WTC11 (cell line): ENCODE measurements around the gene LCE6A. TPM values are rescaled to one million over a fixed set of nuclear protein-coding genes. Genes with fewer than 3 reads are reported as not detected.

ENCODE experiments used
- ATAC-seq: fragments of 200-7000 bp; cut with Tn5 transposase; 2 replicates; pipeline ENCODE4 v1.10.0; 2021; ENCODE audit warnings: mild to moderate bottlenecking, moderate library complexity
- CTCF ChIA-PET: fragments of 300-600 bp; sonication (Branson Sonifier 250); formaldehyde crosslinking; loops from one replicate; lab custom pipeline; 2021; ENCODE audit warnings: antibody characterized with exemption; lab: Charles Lee
- POLR2A ChIA-PET: fragments of 350-600 bp; sonication (Branson Sonifier 250); formaldehyde crosslinking; loops from one replicate; lab custom pipeline; 2021; ENCODE audit warnings: antibody characterized with exemption; lab: Charles Lee
- DNase-seq: peaks from one replicate; pipeline ENCODE4 v3.0.0; 2021; ENCODE audit warnings: low spot score
- H3K27ac Mint-ChIP-seq: 2 replicates; pipeline ENCODE4 v1.8.0; 2021; ENCODE audit warnings: mixed read lengths
- H3K27me3 Mint-ChIP-seq: 2 replicates; pipeline ENCODE4 v1.8.0; 2021; ENCODE audit warnings: low read depth, mild to moderate bottlenecking, moderate library complexity, mixed read lengths
- H3K36me3 Mint-ChIP-seq: 2 replicates; pipeline ENCODE4 v1.8.0; 2021; ENCODE audit warnings: mixed read lengths
- H3K4me1 Mint-ChIP-seq: 2 replicates; pipeline ENCODE4 v1.8.0; 2022; ENCODE audit warnings: mixed read lengths
- H3K4me3 Mint-ChIP-seq: 2 replicates; pipeline ENCODE4 v1.8.0; 2021; ENCODE audit warnings: mild to moderate bottlenecking, moderate library complexity, mixed read lengths
- H3K9me3 Mint-ChIP-seq: 2 replicates; pipeline ENCODE4 v1.8.0; 2021; ENCODE audit warnings: mixed read lengths
- CREB1 ChIP-seq: sonication (generic); formaldehyde crosslinking; IDR thresholded peaks from 2 replicates; pipeline ENCODE4 v1.8.0; 2023; ENCODE audit warnings: mild to moderate bottlenecking, missing genetic modification reagents
- ETV6 ChIP-seq: sonication (generic); formaldehyde crosslinking; IDR thresholded peaks from 2 replicates; pipeline ENCODE4 v1.8.1; 2022; ENCODE audit warnings: mild to moderate bottlenecking, missing genetic modification reagents
- IRF2 ChIP-seq: sonication (generic); formaldehyde crosslinking; IDR thresholded peaks from 2 replicates; pipeline ENCODE4 v1.8.0; 2022; ENCODE audit warnings: low read depth, missing genetic modification reagents, borderline replicate concordance
- MXD4 ChIP-seq: fragments of 250-450 bp; sonication (Bioruptor Pico); IDR thresholded peaks from 2 replicates; pipeline ENCODE4 v1.8.0; 2021; ENCODE audit warnings: mild to moderate bottlenecking, moderate library complexity, borderline replicate concordance
- NFE2L1 ChIP-seq: sonication (generic); formaldehyde crosslinking; IDR thresholded peaks from 2 replicates; pipeline ENCODE4 v1.8.1; 2023; ENCODE audit warnings: missing genetic modification reagents
- NFYB ChIP-seq: sonication (generic); formaldehyde crosslinking; conservative IDR thresholded peaks from 2 replicates; pipeline ENCODE4 v1.8.0; 2022; ENCODE audit warnings: low read depth, missing genetic modification reagents
- OVOL2 ChIP-seq: fragments of 250-450 bp; sonication (Bioruptor Pico); IDR thresholded peaks from 2 replicates; pipeline ENCODE4 v1.9.0; 2021; ENCODE audit warnings: mild to moderate bottlenecking, borderline replicate concordance
- PRDM15 ChIP-seq: sonication (generic); formaldehyde crosslinking; IDR thresholded peaks from 2 replicates; pipeline ENCODE4 v1.8.0; 2022; ENCODE audit warnings: missing genetic modification reagents
- PRRX2 ChIP-seq: fragments of 250-450 bp; sonication (Bioruptor Pico); IDR thresholded peaks from 2 replicates; pipeline ENCODE4 v1.8.0; 2021; ENCODE audit warnings: mild to moderate bottlenecking
- SMAD4 ChIP-seq: sonication (generic); formaldehyde crosslinking; IDR thresholded peaks from 2 replicates; pipeline ENCODE4 v1.8.0; 2022; ENCODE audit warnings: mild to moderate bottlenecking, missing genetic modification reagents
- SOX15 ChIP-seq: fragments of 250-450 bp; sonication (Bioruptor Pico); IDR thresholded peaks from 2 replicates; pipeline ENCODE4 v1.9.0; 2021; ENCODE audit warnings: mild to moderate bottlenecking
- TEAD4 ChIP-seq: sonication (generic); formaldehyde crosslinking; IDR thresholded peaks from 2 replicates; pipeline ENCODE4 v1.8.0; 2022; ENCODE audit warnings: mild to moderate bottlenecking, missing genetic modification reagents
- ZNF121 ChIP-seq: sonication (generic); formaldehyde crosslinking; IDR thresholded peaks from 2 replicates; pipeline ENCODE4 v1.8.0; 2023; ENCODE audit warnings: missing genetic modification reagents
- ZNF671 ChIP-seq: fragments of 250-450 bp; sonication (Bioruptor Pico); IDR thresholded peaks from 2 replicates; pipeline ENCODE4 v1.8.0; 2021; ENCODE audit warnings: mild to moderate bottlenecking
- total RNA-seq: library from RNA; stranded (reverse); gene quantifications from 3 replicates; pipeline ENCODE4 v1.2.3, GENCODE V29; 2021
- TF ChIP-seq, protein P1 (sequence below): sonication (generic); formaldehyde crosslinking; IDR thresholded peaks from 2 replicates; pipeline ENCODE4 v1.8.0; 2022; ENCODE audit warnings: mild to moderate bottlenecking, missing genetic modification reagents
- TF ChIP-seq, protein P2 (sequence below): sonication (generic); formaldehyde crosslinking; IDR thresholded peaks from 2 replicates; pipeline ENCODE4 v1.8.1; 2022; ENCODE audit warnings: low read depth, missing genetic modification reagents, borderline replicate concordance
- TF ChIP-seq, protein P3 (sequence below): sonication (generic); formaldehyde crosslinking; IDR thresholded peaks from 2 replicates; pipeline ENCODE4 v1.8.0; 2022; ENCODE audit warnings: mild to moderate bottlenecking, missing genetic modification reagents
- TF ChIP-seq, protein P4 (sequence below): sonication (generic); formaldehyde crosslinking; IDR thresholded peaks from 2 replicates; pipeline ENCODE4 v1.8.1; 2022; ENCODE audit warnings: missing genetic modification reagents, borderline replicate concordance
- TF ChIP-seq, protein P5 (sequence below): fragments of 200-600 bp; IDR thresholded peaks from 2 replicates; pipeline ENCODE4 v1.8.0; 2022; ENCODE audit warnings: antibody characterized with exemption
- TF ChIP-seq, protein P6 (sequence below): fragments of 250-450 bp; sonication (Bioruptor Pico); IDR thresholded peaks from 2 replicates; pipeline ENCODE4 v1.9.0; 2021; ENCODE audit warnings: mild to moderate bottlenecking

The LCE6A gene
- total RNA-seq, 1 experiment from 2014 or later = not detected

DNA sequence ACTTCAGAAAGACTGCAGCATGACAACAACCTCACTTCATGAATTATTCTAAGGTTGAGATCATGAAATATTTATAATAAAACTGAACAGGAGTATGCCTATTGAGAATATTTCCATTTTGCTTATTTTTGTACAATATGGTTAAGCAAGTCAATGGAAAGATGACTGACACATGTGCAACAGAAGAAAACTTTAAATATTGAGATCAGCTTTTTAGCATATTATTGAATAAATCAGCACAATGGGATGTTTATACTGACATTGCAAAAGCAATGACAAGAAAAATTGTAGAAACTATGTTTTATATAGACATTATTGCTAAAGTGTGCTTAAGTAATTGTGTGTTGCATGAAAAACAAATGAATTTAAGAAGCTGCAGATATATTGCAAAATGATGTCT, 21.8 kb downstream of the LCE6A start (continued):
- TF ChIP-seq ZNF121 (CRISPR knock-in tag) (no peak), ETV6 (CRISPR knock-in tag) (no peak), MXD4 (CRISPR knock-in tag) (no peak), TEAD4 (no peak), NFYB (CRISPR knock-in tag) (no peak), SMAD4 (no peak)
- TF ChIP-seq, protein P1, sequence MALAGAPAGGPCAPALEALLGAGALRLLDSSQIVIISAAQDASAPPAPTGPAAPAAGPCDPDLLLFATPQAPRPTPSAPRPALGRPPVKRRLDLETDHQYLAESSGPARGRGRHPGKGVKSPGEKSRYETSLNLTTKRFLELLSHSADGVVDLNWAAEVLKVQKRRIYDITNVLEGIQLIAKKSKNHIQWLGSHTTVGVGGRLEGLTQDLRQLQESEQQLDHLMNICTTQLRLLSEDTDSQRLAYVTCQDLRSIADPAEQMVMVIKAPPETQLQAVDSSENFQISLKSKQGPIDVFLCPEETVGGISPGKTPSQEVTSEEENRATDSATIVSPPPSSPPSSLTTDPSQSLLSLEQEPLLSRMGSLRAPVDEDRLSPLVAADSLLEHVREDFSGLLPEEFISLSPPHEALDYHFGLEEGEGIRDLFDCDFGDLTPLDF (CRISPR knock-in tag) = no peak

- CTCF ChIA-PET = no interaction called here
- no peaks in the 10 kb centered on the region for H3K4me1 Mint-ChIP-seq
Measured at GRCh38 chr1:152866321-152866720, 23.7 kb downstream of the LCE6A start.

More at GRCh38 chr1:152866321-152866720, 23.7 kb downstream of the LCE6A start:
- Mint-ChIP-seq H3K36me3 (peaks cover 11% of the 10 kb centered on the region), H3K27me3 (peaks cover 4% of the 10 kb centered on the region), H3K27ac (no peak overlapping the region), H3K4me3 (no peak overlapping the region), H3K9me3 (peaks cover 23% of the 10 kb centered on the region)
- no peak for DNase-seq
- no peak for ATAC-seq
- POLR2A ChIA-PET = no interaction called here
- TF ChIP-seq OVOL2 (CRISPR knock-in tag) (no peak), PRDM15 (CRISPR knock-in tag) (no peak), ZNF671 (no peak), SOX15 (CRISPR knock-in tag) (no peak), IRF2 (CRISPR knock-in tag) (no peak), SMAD4 (no peak), PRRX2 (no peak), CREB1 (CRISPR knock-in tag) (no peak), NFE2L1 (CRISPR knock-in tag) (no peak)
- TF ChIP-seq, protein P2, sequence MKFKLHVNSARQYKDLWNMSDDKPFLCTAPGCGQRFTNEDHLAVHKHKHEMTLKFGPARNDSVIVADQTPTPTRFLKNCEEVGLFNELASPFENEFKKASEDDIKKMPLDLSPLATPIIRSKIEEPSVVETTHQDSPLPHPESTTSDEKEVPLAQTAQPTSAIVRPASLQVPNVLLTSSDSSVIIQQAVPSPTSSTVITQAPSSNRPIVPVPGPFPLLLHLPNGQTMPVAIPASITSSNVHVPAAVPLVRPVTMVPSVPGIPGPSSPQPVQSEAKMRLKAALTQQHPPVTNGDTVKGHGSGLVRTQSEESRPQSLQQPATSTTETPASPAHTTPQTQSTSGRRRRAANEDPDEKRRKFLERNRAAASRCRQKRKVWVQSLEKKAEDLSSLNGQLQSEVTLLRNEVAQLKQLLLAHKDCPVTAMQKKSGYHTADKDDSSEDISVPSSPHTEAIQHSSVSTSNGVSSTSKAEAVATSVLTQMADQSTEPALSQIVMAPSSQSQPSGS (CRISPR knock-in tag) = no peak
- TF ChIP-seq, protein P3, sequence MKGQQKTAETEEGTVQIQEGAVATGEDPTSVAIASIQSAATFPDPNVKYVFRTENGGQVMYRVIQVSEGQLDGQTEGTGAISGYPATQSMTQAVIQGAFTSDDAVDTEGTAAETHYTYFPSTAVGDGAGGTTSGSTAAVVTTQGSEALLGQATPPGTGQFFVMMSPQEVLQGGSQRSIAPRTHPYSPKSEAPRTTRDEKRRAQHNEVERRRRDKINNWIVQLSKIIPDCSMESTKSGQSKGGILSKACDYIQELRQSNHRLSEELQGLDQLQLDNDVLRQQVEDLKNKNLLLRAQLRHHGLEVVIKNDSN (CRISPR knock-in tag) = no peak
- TF ChIP-seq, protein P4, sequence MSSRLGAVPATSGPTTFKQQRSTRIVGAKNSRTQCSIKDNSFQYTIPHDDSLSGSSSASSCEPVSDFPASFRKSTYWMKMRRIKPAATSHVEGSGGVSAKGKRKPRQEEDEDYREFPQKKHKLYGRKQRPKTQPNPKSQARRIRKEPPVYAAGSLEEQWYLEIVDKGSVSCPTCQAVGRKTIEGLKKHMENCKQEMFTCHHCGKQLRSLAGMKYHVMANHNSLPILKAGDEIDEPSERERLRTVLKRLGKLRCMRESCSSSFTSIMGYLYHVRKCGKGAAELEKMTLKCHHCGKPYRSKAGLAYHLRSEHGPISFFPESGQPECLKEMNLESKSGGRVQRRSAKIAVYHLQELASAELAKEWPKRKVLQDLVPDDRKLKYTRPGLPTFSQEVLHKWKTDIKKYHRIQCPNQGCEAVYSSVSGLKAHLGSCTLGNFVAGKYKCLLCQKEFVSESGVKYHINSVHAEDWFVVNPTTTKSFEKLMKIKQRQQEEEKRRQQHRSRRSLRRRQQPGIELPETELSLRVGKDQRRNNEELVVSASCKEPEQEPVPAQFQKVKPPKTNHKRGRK = no peak
- TF ChIP-seq, protein P5, sequence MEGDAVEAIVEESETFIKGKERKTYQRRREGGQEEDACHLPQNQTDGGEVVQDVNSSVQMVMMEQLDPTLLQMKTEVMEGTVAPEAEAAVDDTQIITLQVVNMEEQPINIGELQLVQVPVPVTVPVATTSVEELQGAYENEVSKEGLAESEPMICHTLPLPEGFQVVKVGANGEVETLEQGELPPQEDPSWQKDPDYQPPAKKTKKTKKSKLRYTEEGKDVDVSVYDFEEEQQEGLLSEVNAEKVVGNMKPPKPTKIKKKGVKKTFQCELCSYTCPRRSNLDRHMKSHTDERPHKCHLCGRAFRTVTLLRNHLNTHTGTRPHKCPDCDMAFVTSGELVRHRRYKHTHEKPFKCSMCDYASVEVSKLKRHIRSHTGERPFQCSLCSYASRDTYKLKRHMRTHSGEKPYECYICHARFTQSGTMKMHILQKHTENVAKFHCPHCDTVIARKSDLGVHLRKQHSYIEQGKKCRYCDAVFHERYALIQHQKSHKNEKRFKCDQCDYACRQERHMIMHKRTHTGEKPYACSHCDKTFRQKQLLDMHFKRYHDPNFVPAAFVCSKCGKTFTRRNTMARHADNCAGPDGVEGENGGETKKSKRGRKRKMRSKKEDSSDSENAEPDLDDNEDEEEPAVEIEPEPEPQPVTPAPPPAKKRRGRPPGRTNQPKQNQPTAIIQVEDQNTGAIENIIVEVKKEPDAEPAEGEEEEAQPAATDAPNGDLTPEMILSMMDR = no peak
- TF ChIP-seq, protein P6, sequence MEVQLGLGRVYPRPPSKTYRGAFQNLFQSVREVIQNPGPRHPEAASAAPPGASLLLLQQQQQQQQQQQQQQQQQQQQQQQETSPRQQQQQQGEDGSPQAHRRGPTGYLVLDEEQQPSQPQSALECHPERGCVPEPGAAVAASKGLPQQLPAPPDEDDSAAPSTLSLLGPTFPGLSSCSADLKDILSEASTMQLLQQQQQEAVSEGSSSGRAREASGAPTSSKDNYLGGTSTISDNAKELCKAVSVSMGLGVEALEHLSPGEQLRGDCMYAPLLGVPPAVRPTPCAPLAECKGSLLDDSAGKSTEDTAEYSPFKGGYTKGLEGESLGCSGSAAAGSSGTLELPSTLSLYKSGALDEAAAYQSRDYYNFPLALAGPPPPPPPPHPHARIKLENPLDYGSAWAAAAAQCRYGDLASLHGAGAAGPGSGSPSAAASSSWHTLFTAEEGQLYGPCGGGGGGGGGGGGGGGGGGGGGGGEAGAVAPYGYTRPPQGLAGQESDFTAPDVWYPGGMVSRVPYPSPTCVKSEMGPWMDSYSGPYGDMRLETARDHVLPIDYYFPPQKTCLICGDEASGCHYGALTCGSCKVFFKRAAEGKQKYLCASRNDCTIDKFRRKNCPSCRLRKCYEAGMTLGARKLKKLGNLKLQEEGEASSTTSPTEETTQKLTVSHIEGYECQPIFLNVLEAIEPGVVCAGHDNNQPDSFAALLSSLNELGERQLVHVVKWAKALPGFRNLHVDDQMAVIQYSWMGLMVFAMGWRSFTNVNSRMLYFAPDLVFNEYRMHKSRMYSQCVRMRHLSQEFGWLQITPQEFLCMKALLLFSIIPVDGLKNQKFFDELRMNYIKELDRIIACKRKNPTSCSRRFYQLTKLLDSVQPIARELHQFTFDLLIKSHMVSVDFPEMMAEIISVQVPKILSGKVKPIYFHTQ (CRISPR knock-in tag) = no peak
- TF ChIP-seq, protein P1 (CRISPR knock-in tag) = no peak
